ENCODE measurements around the gene HYAL3. TPM values are rescaled to one million over a fixed set of nuclear protein-coding genes. Genes with fewer than 3 reads are reported as not detected.

Gene HYAL3
- total RNA-seq, 2 experiments from 2014 or later: 2.7 to 3.5 TPM

GRCh38 chr3:50261505-50261904, 37.7 kb downstream of the HYAL3 start:
- no TSS peak for BruUV-seq (replicated peaks)
- Histone ChIP-seq H2AFZ (ENCODE audit: low read length) (no peak overlapping the region), H3K4me2 (ENCODE audit: low read length) (no peak overlapping the region), H3K9me3 (ENCODE audit: low read length) (no peaks in the 10 kb centered on the region), H4K20me1 (ENCODE audit: insufficient read depth, low read length) (no peaks in the 10 kb centered on the region), H3K9me2 (ENCODE audit: insufficient read depth, low read length) (no peaks in the 10 kb centered on the region), H3K4me3 (ENCODE audit: low read depth, low read length, poor library complexity, severe bottlenecking) (no peak overlapping the region), H3K36me3 (ENCODE audit: insufficient read depth, low read length) (peaks cover 33% of the 10 kb centered on the region), H3K79me2 (ENCODE audit: insufficient read depth, low read depth, low read length) (no peaks in the 10 kb centered on the region), H3K4me1 (ENCODE audit: insufficient read depth, low read length, poor library complexity, severe bottlenecking) (peaks cover 4% of the 10 kb centered on the region), H3K27ac (ENCODE audit: low read depth, low read length, poor library complexity, severe bottlenecking) (no peak overlapping the region)
- TF ChIP-seq CTCF (conservative IDR thresholded peaks at IDR 0.05; ENCODE audit: low read length) (no peak), EZH2phosphoT487 (IDR thresholded peaks at IDR 0.05; ENCODE audit: borderline replicate concordance, low read depth, low read length) (no peak)
- CTCF ChIA-PET (ENCODE audit: unreplicated experiment): no interaction called here
- no peak for DNase-seq (ENCODE audit: low spot score)
- POLR2A ChIA-PET: interaction anchor here (0.8 kb wide), 1 partner anchor 18 kb away, joined by 3 read pairs; the partner anchor contains the start of gene LSMEM2
- intact Hi-C loops (cut with micrococcal nuclease; ENCODE audit: unreplicated experiment): no loop called here

- H3K79me2 ChIP-seq (ENCODE audit: insufficient read depth, low read depth, low read length): no peaks in the 10 kb centered on the region
- no peak overlapping the region for H3K4me3 ChIP-seq (ENCODE audit: low read depth, low read length, poor library complexity, severe bottlenecking)
- peaks cover 4% of the 10 kb centered on the region for H3K4me1 ChIP-seq (ENCODE audit: insufficient read depth, low read length, poor library complexity, severe bottlenecking)
- H3K9me2 ChIP-seq (ENCODE audit: insufficient read depth, low read length): no peaks in the 10 kb centered on the region
- POLR2A ChIA-PET: interaction anchor here (0.8 kb wide), 1 partner anchor 18 kb away, joined by 3 read pairs; the partner anchor contains the start of gene LSMEM2
- H2AFZ ChIP-seq (ENCODE audit: low read length): no peak overlapping the region
- H3K36me3 ChIP-seq (ENCODE audit: insufficient read depth, low read length): peaks cover 38% of the 10 kb centered on the region
- H3K9me3 ChIP-seq (ENCODE audit: low read length): no peaks in the 10 kb centered on the region
- no peak overlapping the region for H3K4me2 ChIP-seq (ENCODE audit: low read length)
- TF ChIP-seq CTCF (conservative IDR thresholded peaks at IDR 0.05; ENCODE audit: low read length): no peak
- no peak for TF ChIP-seq EZH2phosphoT487 (IDR thresholded peaks at IDR 0.05; ENCODE audit: borderline replicate concordance, low read depth, low read length)
- CTCF ChIA-PET (ENCODE audit: unreplicated experiment): no interaction called here
- BruUV-seq (replicated peaks): no TSS peak
- no peak for DNase-seq (ENCODE audit: low spot score)
- intact Hi-C loops (cut with micrococcal nuclease; ENCODE audit: unreplicated experiment): no loop called here
- H4K20me1 ChIP-seq (ENCODE audit: insufficient read depth, low read length): no peaks in the 10 kb centered on the region
- no peak overlapping the region for H3K27ac ChIP-seq (ENCODE audit: low read depth, low read length, poor library complexity, severe bottlenecking)
Measured at GRCh38 chr3:50260942-50261441, 38.2 kb downstream of the HYAL3 start.
